Mesendoderm (in vitro differentiated cells): ENCODE results near the gene KCP.

Experiments
- DNase-seq: peaks from one replicate; pipeline ENCODE4 v3.0.0; 2013
- H2AK5ac ChIP-seq: 2 replicates; pipeline ENCODE4 v1.6.1; 2013; ENCODE audit warnings: low read length, inconsistent platforms
- H2BK120ac ChIP-seq: 2 replicates; pipeline ENCODE4 v1.6.1; 2013; ENCODE audit warnings: low read depth, mild to moderate bottlenecking, low read length, moderate library complexity, mixed read lengths
- H2BK15ac ChIP-seq: replicated peaks from 2 replicates; pipeline ENCODE4 v1.6.1; 2013; ENCODE audit warnings: low read depth, mild to moderate bottlenecking, moderate library complexity
- H2BK5ac ChIP-seq: 2 replicates; pipeline ENCODE4 v1.6.1; 2013; ENCODE audit warnings: low read length, inconsistent platforms
- H3K18ac ChIP-seq: 2 replicates; pipeline ENCODE4 v1.6.1; 2013; ENCODE audit warnings: mild to moderate bottlenecking, low read length, mixed read lengths
- H3K23ac ChIP-seq: one replicate; pipeline ENCODE4 v1.6.1; 2013; ENCODE audit warnings: low read length
- H3K27ac ChIP-seq: 2 replicates; pipeline ENCODE4 v1.5.1; 2013; ENCODE audit warnings: low read depth, mild to moderate bottlenecking, inconsistent platforms, low read length, moderate library complexity
- H3K27me3 ChIP-seq: 2 replicates; pipeline ENCODE4 v1.6.1; 2013; ENCODE audit warnings: low read length, control low read depth, mild to moderate bottlenecking, inconsistent platforms; ENCODE audit not compliant: insufficient read depth, poor library complexity
- H3K36me3 ChIP-seq: 2 replicates; pipeline ENCODE4 v1.6.1; 2013; ENCODE audit warnings: low read length, inconsistent platforms; ENCODE audit not compliant: control insufficient read depth, insufficient read depth
- H3K4ac ChIP-seq: one replicate; pipeline ENCODE4 v1.6.1; 2013; ENCODE audit warnings: low read depth, mild to moderate bottlenecking, low read length, moderate library complexity
- H3K4me1 ChIP-seq: 2 replicates; pipeline ENCODE4 v1.6.1; 2013; ENCODE audit warnings: low read depth, low read length, inconsistent platforms; ENCODE audit not compliant: control insufficient read depth
- H3K4me2 ChIP-seq: 2 replicates; pipeline ENCODE4 v1.6.1; 2013; ENCODE audit warnings: low read length
- H3K4me3 ChIP-seq: 2 replicates; pipeline ENCODE4 v1.5.1; 2013; ENCODE audit warnings: mild to moderate bottlenecking, low read length
- H3K56ac ChIP-seq: one replicate; pipeline ENCODE4 v1.6.1; 2013; ENCODE audit warnings: low read length
- H3K79me1 ChIP-seq: 2 replicates; pipeline ENCODE4 v1.6.1; 2013; ENCODE audit warnings: low read length, inconsistent platforms
- H3K79me2 ChIP-seq: 2 replicates; pipeline ENCODE4 v1.6.1; 2013; ENCODE audit warnings: mild to moderate bottlenecking, low read length; ENCODE audit not compliant: control insufficient read depth, insufficient read depth
- H3K9ac ChIP-seq: 2 replicates; pipeline ENCODE4 v1.6.1; 2013; ENCODE audit warnings: low read length, inconsistent platforms
- H4K5ac ChIP-seq: one replicate; pipeline ENCODE4 v1.6.1; 2013; ENCODE audit warnings: low read length
- H4K8ac ChIP-seq: one replicate; pipeline ENCODE4 v1.6.1; 2013; ENCODE audit warnings: low read depth, mild to moderate bottlenecking, control low read depth, low read length, moderate library complexity
- WGBS: extraction: QIAGEN DNeasy Blood & Tissue Kit; methylation state at CpG from one replicate; pipeline ENCODE4 v1.1.7; 2013; ENCODE audit warnings: low lambda C conversion rate, missing lambda C conversion rate; ENCODE audit not compliant: insufficient coverage; ENCODE audit errors: extremely low coverage; 5-methylcytosine and 5-hydroxymethylcytosine counted together

Gene KCP

GRCh38 chr7:128940494-128941322 is 30.2 kb upstream of the KCP start:
- Histone ChIP-seq H3K27me3 (peaks cover 19% of the 10 kb centered on the region), H3K4ac (no peak overlapping the region), H3K23ac (no peak overlapping the region), H2BK15ac (no peak overlapping the region), H2AK5ac (no peak overlapping the region), H3K18ac (no peak overlapping the region), H4K8ac (no peak overlapping the region), H3K56ac (no peak overlapping the region), H3K79me2 (no peaks in the 10 kb centered on the region), H3K36me3 (no peaks in the 10 kb centered on the region), H3K79me1 (no peaks in the 10 kb centered on the region), H3K4me3 (no peak overlapping the region), H4K5ac (no peak overlapping the region), H2BK5ac (no peak overlapping the region), H2BK120ac (no peak overlapping the region), H3K9ac (no peak overlapping the region), H3K4me2 (no peak overlapping the region), H3K27ac (no peak overlapping the region), H3K4me1 (no peaks in the 10 kb centered on the region)
- DNase-seq = no peak
- WGBS = no CpG with 5 or more reads among the region's 20 CpGs

GRCh38 chr7:128939861-128940410 is 29.4 kb upstream of the KCP start:
- H3K4me1 ChIP-seq = no peaks in the 10 kb centered on the region
- H4K8ac ChIP-seq = no peak overlapping the region
- no peak overlapping the region for H3K4me3 ChIP-seq
- H3K27me3 ChIP-seq = peaks cover 19% of the 10 kb centered on the region
- no peak for DNase-seq
- no peaks in the 10 kb centered on the region for H3K36me3 ChIP-seq
- no peak overlapping the region for H2BK15ac ChIP-seq
- H3K56ac ChIP-seq = no peak overlapping the region
- H3K27ac ChIP-seq = no peak overlapping the region
- no peaks in the 10 kb centered on the region for H3K79me2 ChIP-seq
- no peaks in the 10 kb centered on the region for H3K79me1 ChIP-seq
- H3K4ac ChIP-seq = no peak overlapping the region
- H4K5ac ChIP-seq = no peak overlapping the region
- H2AK5ac ChIP-seq = no peak overlapping the region
- H3K9ac ChIP-seq = no peak overlapping the region
- WGBS = no CpG with 5 or more reads among the region's 18 CpGs
- H3K4me2 ChIP-seq = no peak overlapping the region
- no peak overlapping the region for H3K18ac ChIP-seq
- no peak overlapping the region for H2BK5ac ChIP-seq
- H3K23ac ChIP-seq = no peak overlapping the region
- H2BK120ac ChIP-seq = no peak overlapping the region

- no peak for DNase-seq
- H3K23ac ChIP-seq = no peak overlapping the region
- no peak overlapping the region for H3K27ac ChIP-seq
- no peaks in the 10 kb centered on the region for H3K36me3 ChIP-seq
- no peak overlapping the region for H3K4me2 ChIP-seq
- no peak overlapping the region for H4K5ac ChIP-seq
- no peak overlapping the region for H2AK5ac ChIP-seq
- peaks cover 19% of the 10 kb centered on the region for H3K27me3 ChIP-seq
- no peak overlapping the region for H3K56ac ChIP-seq
- no peak overlapping the region for H3K18ac ChIP-seq
- H3K4me3 ChIP-seq = no peak overlapping the region
- H2BK5ac ChIP-seq = no peak overlapping the region
- H2BK15ac ChIP-seq = no peak overlapping the region
- no peak overlapping the region for H3K9ac ChIP-seq
- no peak overlapping the region for H4K8ac ChIP-seq
- H3K4me1 ChIP-seq = no peaks in the 10 kb centered on the region
- H3K79me2 ChIP-seq = no peaks in the 10 kb centered on the region
- H3K79me1 ChIP-seq = no peaks in the 10 kb centered on the region
- no peak overlapping the region for H3K4ac ChIP-seq
- H2BK120ac ChIP-seq = no peak overlapping the region
- WGBS = no CpG with 5 or more reads among the region's 7 CpGs
These were observed 28.8 kb upstream of the KCP start for GRCh38 chr7:128939075-128939860.

GRCh38 chr7:128938544-128939074 is 28.1 kb upstream of the KCP start:
- H2BK120ac ChIP-seq = no peak overlapping the region
- peak overlapping the region; percentile 80 for H3K23ac ChIP-seq
- H3K18ac ChIP-seq = no peak overlapping the region
- H3K4me3 ChIP-seq = peak overlapping the region; percentile 25
- H3K79me1 ChIP-seq = no peaks in the 10 kb centered on the region
- no peaks in the 10 kb centered on the region for H3K36me3 ChIP-seq
- no CpG with 5 or more reads among the region's 30 CpGs for WGBS
- H3K56ac ChIP-seq = peak overlapping the region; percentile 15
- no peak overlapping the region for H2BK5ac ChIP-seq
- DNase-seq = no peak
- H3K27ac ChIP-seq = no peak overlapping the region
- H3K4ac ChIP-seq = no peak overlapping the region
- H3K4me2 ChIP-seq = peak overlapping the region; percentile 71
- H2AK5ac ChIP-seq = no peak overlapping the region
- H3K27me3 ChIP-seq = peaks cover 19% of the 10 kb centered on the region
- H4K8ac ChIP-seq = no peak overlapping the region
- no peak overlapping the region for H4K5ac ChIP-seq
- H3K79me2 ChIP-seq = no peaks in the 10 kb centered on the region
- peak overlapping the region; percentile 45 for H3K9ac ChIP-seq
- H2BK15ac ChIP-seq = no peak overlapping the region
- H3K4me1 ChIP-seq = no peaks in the 10 kb centered on the region

- Histone ChIP-seq H3K4me2 (peak within 1 kb of the TSS; percentile 71), H2BK5ac (no peak within 1 kb of the TSS), H3K27ac (no peak within 1 kb of the TSS), H2AK5ac (no peak within 1 kb of the TSS), H3K4me3 (peak within 1 kb of the TSS; percentile 25), H3K79me1 (no peaks in the 10 kb centered on the region), H3K79me2 (no peaks in the 10 kb centered on the region), H4K5ac (no peak within 1 kb of the TSS), H2BK120ac (no peak within 1 kb of the TSS), H3K9ac (peak within 1 kb of the TSS; percentile 45), H3K4ac (no peak within 1 kb of the TSS), H3K36me3 (no peaks in the 10 kb centered on the region), H3K56ac (peak within 1 kb of the TSS; percentile 15), H3K27me3 (peaks cover 19% of the 10 kb centered on the region), H3K23ac (peak within 1 kb of the TSS; percentile 80), H3K4me1 (no peaks in the 10 kb centered on the region), H2BK15ac (no peak within 1 kb of the TSS), H4K8ac (no peak within 1 kb of the TSS), H3K18ac (no peak within 1 kb of the TSS)
- no CpG with 5 or more reads among the region's 83 CpGs for whole genome bisulfite sequencing
- no peak for DNase-seq
These were observed 27.4 kb upstream of the KCP start, which contains the start of gene IRF5 for GRCh38 chr7:128937647-128938543. IRF5 (plus strand) TSS chr7:128937927; CDS start chr7:128942082, 4,155 bp downstream.
